ENCODE results near the gene SEMA3A.

SEMA3A gene

GRCh38 chr7:84009782-84010181 is 184.8 kb downstream of the SEMA3A start:
- in situ Hi-C loops (cut with HindIII; ENCODE audit: low sequenced_read_pairs): no loop called here
- DNase-seq (ENCODE audit: low read depth): no peak
- no peak for TF ChIP-seq CTCF (IDR thresholded peaks at IDR 0.05; ENCODE audit: low read depth, low read length, missing control alignments)
- no peak overlapping the region for H3K4me3 ChIP-seq (ENCODE audit: low read depth, low read length)

GRCh38 chr7:84009051-84009450 is 185.5 kb downstream of the SEMA3A start:
- in situ Hi-C loops (cut with HindIII; ENCODE audit: low sequenced_read_pairs): no loop called here
- no peak for DNase-seq (ENCODE audit: low read depth)
- no peak for TF ChIP-seq CTCF (IDR thresholded peaks at IDR 0.05; ENCODE audit: low read depth, low read length, missing control alignments)
- H3K4me3 ChIP-seq (ENCODE audit: low read depth, low read length): no peak overlapping the region

GRCh38 chr7:84003191-84003590 is 191.4 kb downstream of the SEMA3A start:
- DNase-seq (ENCODE audit: low read depth): no peak
- in situ Hi-C loops (cut with HindIII; ENCODE audit: low sequenced_read_pairs): no loop called here
- TF ChIP-seq CTCF (IDR thresholded peaks at IDR 0.05; ENCODE audit: low read depth, low read length, missing control alignments): no peak
- H3K4me3 ChIP-seq (ENCODE audit: low read depth, low read length): no peak overlapping the region

GRCh38 chr7:84002348-84002747 is 192.2 kb downstream of the SEMA3A start:
- DNase-seq (ENCODE audit: low read depth): no peak
- TF ChIP-seq CTCF (IDR thresholded peaks at IDR 0.05; ENCODE audit: low read depth, low read length, missing control alignments): no peak

GRCh38 chr7:83996879-83997278 is 197.7 kb downstream of the SEMA3A start:
- no peak overlapping the region for H3K4me3 ChIP-seq (ENCODE audit: low read depth, low read length)
- TF ChIP-seq CTCF (IDR thresholded peaks at IDR 0.05; ENCODE audit: low read depth, low read length, missing control alignments): no peak
- DNase-seq (ENCODE audit: low read depth): no peak
- in situ Hi-C loops (cut with HindIII; ENCODE audit: low sequenced_read_pairs): no loop called here

More at GRCh38 chr7:84002348-84002747, 192.2 kb downstream of the SEMA3A start:
- in situ Hi-C loops (cut with HindIII; ENCODE audit: low sequenced_read_pairs): no loop called here
- H3K4me3 ChIP-seq (ENCODE audit: low read depth, low read length): no peak overlapping the region

- H3K4me3 ChIP-seq (ENCODE audit: low read depth, low read length): no peak overlapping the region
- TF ChIP-seq CTCF (IDR thresholded peaks at IDR 0.05; ENCODE audit: low read depth, low read length, missing control alignments): no peak
- in situ Hi-C loops (cut with HindIII; ENCODE audit: low sequenced_read_pairs): no loop called here
- no peak for DNase-seq (ENCODE audit: low read depth)
Measured at GRCh38 chr7:83987764-83988163, 206.8 kb downstream of the SEMA3A start.

- in situ Hi-C loops (cut with HindIII; ENCODE audit: low sequenced_read_pairs): no loop called here
- no peak for TF ChIP-seq CTCF (IDR thresholded peaks at IDR 0.05; ENCODE audit: low read depth, low read length, missing control alignments)
- no peak overlapping the region for H3K4me3 ChIP-seq (ENCODE audit: low read depth, low read length)
- no peak for DNase-seq (ENCODE audit: low read depth)
Measured at GRCh38 chr7:83985821-83986220, 208.8 kb downstream of the SEMA3A start.
